SK-N-SH (cell line): ENCODE data around the gene SLC25A28. TPM values are rescaled to one million over a fixed set of nuclear protein-coding genes. Genes with fewer than 3 reads are reported as not detected.

Experiments
- CTCF ChIA-PET: fragments of 300-600, 350-600 bp; formaldehyde crosslinking; extraction: SDS; loops from one replicate; lab custom pipeline; 2021; lab: Yijun Ruan, JAX
- POLR2A ChIA-PET: fragments of 350-600 bp; sonication (Branson Sonifier 250); formaldehyde crosslinking; extraction: SDS; loops from one replicate; lab custom pipeline; 2020; ENCODE audit warnings: antibody characterized with exemption, inconsistent platforms; lab: Yijun Ruan, JAX
- DNase-seq: peaks from one replicate; pipeline ENCODE4 v3.0.0; 2012
- H2AFZ ChIP-seq: fragments of 200-600 bp; sonication (generic); 2 replicates; pipeline ENCODE4 v1.8.1; 2016; ENCODE audit warnings: antibody characterized with exemption, mild to moderate bottlenecking, low read depth
- H3F3A ChIP-seq: fragments of 200-600 bp; sonication (generic); replicated peaks from 2 replicates; pipeline ENCODE3; 2016; ENCODE audit warnings: antibody characterized with exemption, mild to moderate bottlenecking; ENCODE audit not compliant: insufficient read depth
- H3K27ac ChIP-seq, 2 experiments: fragments of 200-500 bp in 1 of 2; fragments of 200-600 bp in 1 of 2; sonication (Bioruptor generic) in 1 of 2; sonication (generic), shearing (Covaris generic) in 1 of 2; 2 replicates each; pipeline versions ENCODE4 v1.5.1 to v1.6.1; 2014 to 2016; ENCODE audit warnings: low read depth in 2 of 2, inconsistent platforms in 1 of 2, low read length in 1 of 2, mild to moderate bottlenecking in 1 of 2, mixed read lengths in 1 of 2
- H3K27me3 ChIP-seq: fragments of 200-600 bp; sonication (generic), shearing (Covaris generic); 2 replicates; pipeline ENCODE4 v1.6.1; 2016; ENCODE audit warnings: mixed run types; ENCODE audit not compliant: insufficient read depth
- H3K36me3 ChIP-seq, 2 experiments: fragments of 200-500 bp in 1 of 2; fragments of 200-600 bp in 1 of 2; sonication (Bioruptor generic) in 1 of 2; sonication (generic) in 1 of 2; replicated peaks in 1 of 2; 2 replicates each; pipeline versions ENCODE3 to v1.5.1; 2014 to 2016; ENCODE audit warnings: low read length in 1 of 2, mild to moderate bottlenecking in 1 of 2; ENCODE audit not compliant: insufficient read depth in 2 of 2, control insufficient read depth in 1 of 2
- H3K4me1 ChIP-seq, 2 experiments: fragments of 200-500 bp in 1 of 2; fragments of 200-600 bp in 1 of 2; sonication (Bioruptor generic) in 1 of 2; sonication (generic), shearing (Covaris generic) in 1 of 2; 2 replicates each; pipeline versions ENCODE4 v1.5.1 to v1.6.1; 2014 to 2016; ENCODE audit warnings: low read depth in 1 of 2, low read length in 1 of 2, mixed run types in 1 of 2; ENCODE audit not compliant: insufficient read depth in 2 of 2, control insufficient read depth in 1 of 2
- H3K4me2 ChIP-seq: fragments of 200-600 bp; sonication (generic), shearing (Covaris generic); 2 replicates; pipeline ENCODE4 v1.6.1; 2017; ENCODE audit warnings: mixed run types
- H3K4me3 ChIP-seq, 2 experiments: fragments of 200-500 bp in 1 of 2; fragments of 200-600 bp in 1 of 2; sonication (Bioruptor generic) in 1 of 2; sonication (generic), shearing (Covaris generic) in 1 of 2; 2 replicates each; pipeline versions ENCODE4 v1.5.1 to v1.8.1; 2014 to 2016; ENCODE audit warnings: low read depth in 2 of 2, inconsistent platforms in 1 of 2, low read length in 1 of 2, mild to moderate bottlenecking in 1 of 2, mixed read lengths in 1 of 2, moderate library complexity in 1 of 2
- H3K79me2 ChIP-seq: fragments of 200-600 bp; sonication (generic); 2 replicates; pipeline ENCODE4 v1.8.1; 2017; ENCODE audit warnings: mild to moderate bottlenecking; ENCODE audit not compliant: insufficient read depth
- H3K9ac ChIP-seq: fragments of 200-600 bp; sonication (generic); 2 replicates; pipeline ENCODE4 v1.6.1; 2017; ENCODE audit warnings: mixed run types
- H3K9me2 ChIP-seq: fragments of 200-600 bp; sonication (generic); 2 replicates; pipeline ENCODE4 v1.6.1; 2017; ENCODE audit warnings: mixed run types
- H3K9me3 ChIP-seq: fragments of 200-600 bp; sonication (generic); 2 replicates; pipeline ENCODE4 v1.6.1; 2017; ENCODE audit warnings: mixed run types, mild to moderate bottlenecking, moderate library complexity
- H4K20me1 ChIP-seq: fragments of 200-600 bp; sonication (generic); 2 replicates; pipeline ENCODE4 v1.6.1; 2017; ENCODE audit warnings: mild to moderate bottlenecking, mixed run types; ENCODE audit not compliant: insufficient read depth
- CTCF ChIP-seq: fragments of 200-600 bp; sonication (generic); IDR thresholded peaks from 2 replicates; pipeline ENCODE4 v1.6.1; 2017; ENCODE audit warnings: antibody characterized with exemption, mild to moderate bottlenecking, moderate library complexity
- GATA2 ChIP-seq: sonication (generic); formaldehyde crosslinking; IDR thresholded peaks from 2 replicates; pipeline ENCODE4 v1.5.0; 2020; ENCODE audit warnings: mild to moderate bottlenecking, missing genetic modification reagents
- MXI1 ChIP-seq: IDR thresholded peaks from 2 replicates; pipeline ENCODE4 v1.6.1; 2012; ENCODE audit warnings: mild to moderate bottlenecking, low read depth, low read length, improper control_type of control experiment
- PBX3 ChIP-seq: IDR thresholded peaks from 2 replicates; pipeline ENCODE4; 2012
- RAD21 ChIP-seq: IDR thresholded peaks from 2 replicates; pipeline ENCODE4 v1.6.1; 2012; ENCODE audit warnings: mild to moderate bottlenecking, low read length
- RCOR1 ChIP-seq: fragments of 150-350 bp; IDR thresholded peaks from 2 replicates; pipeline ENCODE4 v1.6.1; 2017; ENCODE audit warnings: antibody characterized with exemption, low read length
- SMC3 ChIP-seq: IDR thresholded peaks from 2 replicates; pipeline ENCODE4 v1.6.1; 2012; ENCODE audit warnings: low read depth, low read length, improper control_type of control experiment
- TAF1 ChIP-seq: IDR thresholded peaks from 2 replicates; pipeline ENCODE4 v1.6.1; 2012; ENCODE audit warnings: low read depth, mild to moderate bottlenecking, low read length, moderate library complexity, borderline replicate concordance
- USF1 ChIP-seq: IDR thresholded peaks from 2 replicates; pipeline ENCODE4 v1.4.0; 2012; ENCODE audit warnings: low read depth, borderline replicate concordance
- WGBS: methylation state at CpG from one replicate; pipeline ENCODE4 v1.1.6; 2017; ENCODE audit warnings: low lambda C conversion rate; 5-methylcytosine and 5-hydroxymethylcytosine counted together
- polyA plus RNA-seq, 3 experiments: library from polyadenylated mRNA; depleted of rRNA; stranded (reverse); fragments of >200 nt; gene quantifications; 2 replicates each; pipeline ENCODE4 v1.2.3, GENCODE V29; 2012

SLC25A28 gene
- polyA plus RNA-seq, 1 of the 3 experiments (the other 2 are of a cell fraction) = 23.8 TPM

GRCh38 chr10:99615426-99615825 is 4.8 kb downstream of the SLC25A28 start (continued):
- no peak for TF ChIP-seq PBX3

GRCh38 chr10:99612167-99612831 is 7.9 kb downstream of the SLC25A28 start:
- H3K36me3 ChIP-seq = peaks cover 32 to 34% of the 10 kb centered on the region in 2 experiments
- no peaks in the 10 kb centered on the region for H3K27me3 ChIP-seq
- no peak overlapping the region for H3K27ac ChIP-seq
- TF ChIP-seq MXI1 = peak; percentile 20; the same call in 1 of the 2 replicates
- no peak for TF ChIP-seq USF1
- no peak for TF ChIP-seq PBX3
- TF ChIP-seq GATA2 = no peak
- TF ChIP-seq RCOR1 = no peak
- TF ChIP-seq RAD21 = peak; percentile 87
- peak; percentile 84 for TF ChIP-seq CTCF
- TF ChIP-seq SMC3 = peak; percentile 72
- TF ChIP-seq TAF1 = no peak
- no peak overlapping the region for H2AFZ ChIP-seq
- no peaks in the 10 kb centered on the region for H4K20me1 ChIP-seq
- CTCF ChIA-PET = interaction anchor here (0.6 to 9.6 kb wide), 47 partner anchors 9 to 1145 kb away, joined by 3 to 118 read pairs (median 4); partner anchors contain the start of genes ENTPD7, GOT1 and SLC25A28
- no peaks in the 10 kb centered on the region for H3K9me2 ChIP-seq
- H3K9ac ChIP-seq = no peak overlapping the region
- no peaks in the 10 kb centered on the region for H3K9me3 ChIP-seq
- no peaks in the 10 kb centered on the region; a peak in 1 of 4 replicates for H3K4me1 ChIP-seq
- peak overlapping the region in 1 of 2 experiments; percentile 11; a peak in 1 of 4 replicates for H3K4me3 ChIP-seq
- peak; percentile 77 for DNase-seq
- peaks cover 4% of the 10 kb centered on the region for H3F3A ChIP-seq
- H3K4me2 ChIP-seq = no peak overlapping the region
- POLR2A ChIA-PET = interaction anchor here (1.4 kb wide), 1 partner anchor 176 kb away, joined by 4 read pairs; no protein-coding TSS in a partner anchor
- H3K79me2 ChIP-seq = peaks cover 20% of the 10 kb centered on the region
- 25% methylated on average over 7 of the region's 7 CpGs for WGBS
